Adrenal gland (tissue), 5 donors: ENCODE data around the gene EPHB2.

Experiments
- POLR2A ChIP-seq, 2 donors: fragments of 450-650 bp; IDR thresholded peaks; one replicate each; pipeline ENCODE4 v1.6.1; 2017; ENCODE audit warnings: antibody characterized with exemption in 2 of 2, mild to moderate bottlenecking in 2 of 2, moderate library complexity in 1 of 2
- TF ChIP-seq, protein P1 (sequence below), 6 experiments: fragments of 450-650 bp in 4 of 6; fragments of 200-600 bp in 2 of 6; sonication (generic) in 1 of 6; IDR thresholded peaks; 1 replicate in 5 of 6; 2 replicates in 1 of 6; pipeline versions ENCODE4 v1.5.1 to v1.8.0; 2016 to 2021; ENCODE audit warnings: antibody characterized with exemption in 6 of 6, mild to moderate bottlenecking in 2 of 6, moderate library complexity in 1 of 6
- donor health status: DM: no; HTN: no; CAD: no.

GRCh38 chr1:22688466-22688865 is 22.2 kb upstream of the EPHB2 start:
- TF ChIP-seq, protein P1, sequence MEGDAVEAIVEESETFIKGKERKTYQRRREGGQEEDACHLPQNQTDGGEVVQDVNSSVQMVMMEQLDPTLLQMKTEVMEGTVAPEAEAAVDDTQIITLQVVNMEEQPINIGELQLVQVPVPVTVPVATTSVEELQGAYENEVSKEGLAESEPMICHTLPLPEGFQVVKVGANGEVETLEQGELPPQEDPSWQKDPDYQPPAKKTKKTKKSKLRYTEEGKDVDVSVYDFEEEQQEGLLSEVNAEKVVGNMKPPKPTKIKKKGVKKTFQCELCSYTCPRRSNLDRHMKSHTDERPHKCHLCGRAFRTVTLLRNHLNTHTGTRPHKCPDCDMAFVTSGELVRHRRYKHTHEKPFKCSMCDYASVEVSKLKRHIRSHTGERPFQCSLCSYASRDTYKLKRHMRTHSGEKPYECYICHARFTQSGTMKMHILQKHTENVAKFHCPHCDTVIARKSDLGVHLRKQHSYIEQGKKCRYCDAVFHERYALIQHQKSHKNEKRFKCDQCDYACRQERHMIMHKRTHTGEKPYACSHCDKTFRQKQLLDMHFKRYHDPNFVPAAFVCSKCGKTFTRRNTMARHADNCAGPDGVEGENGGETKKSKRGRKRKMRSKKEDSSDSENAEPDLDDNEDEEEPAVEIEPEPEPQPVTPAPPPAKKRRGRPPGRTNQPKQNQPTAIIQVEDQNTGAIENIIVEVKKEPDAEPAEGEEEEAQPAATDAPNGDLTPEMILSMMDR (IDR thresholded peaks at IDR 0.05) = no peak
- TF ChIP-seq POLR2A (IDR thresholded peaks at IDR 0.05) = no peak
